Activated CD4-positive, alpha-beta T cell treated with anti-CD3 and anti-CD28 coated beads, Interleukin-10, Interleukin-2, amounts not matched to agents 100 ng/mL and 50 ng/mL, durations not matched to agents 16 hours and 8 hours (primary cell): ENCODE measurements around the gene CST8.

Source experiments
- DNase-seq: peaks from one replicate; pipeline ENCODE4 v3.0.0-alpha.2; 2020

CST8 gene

DNA sequence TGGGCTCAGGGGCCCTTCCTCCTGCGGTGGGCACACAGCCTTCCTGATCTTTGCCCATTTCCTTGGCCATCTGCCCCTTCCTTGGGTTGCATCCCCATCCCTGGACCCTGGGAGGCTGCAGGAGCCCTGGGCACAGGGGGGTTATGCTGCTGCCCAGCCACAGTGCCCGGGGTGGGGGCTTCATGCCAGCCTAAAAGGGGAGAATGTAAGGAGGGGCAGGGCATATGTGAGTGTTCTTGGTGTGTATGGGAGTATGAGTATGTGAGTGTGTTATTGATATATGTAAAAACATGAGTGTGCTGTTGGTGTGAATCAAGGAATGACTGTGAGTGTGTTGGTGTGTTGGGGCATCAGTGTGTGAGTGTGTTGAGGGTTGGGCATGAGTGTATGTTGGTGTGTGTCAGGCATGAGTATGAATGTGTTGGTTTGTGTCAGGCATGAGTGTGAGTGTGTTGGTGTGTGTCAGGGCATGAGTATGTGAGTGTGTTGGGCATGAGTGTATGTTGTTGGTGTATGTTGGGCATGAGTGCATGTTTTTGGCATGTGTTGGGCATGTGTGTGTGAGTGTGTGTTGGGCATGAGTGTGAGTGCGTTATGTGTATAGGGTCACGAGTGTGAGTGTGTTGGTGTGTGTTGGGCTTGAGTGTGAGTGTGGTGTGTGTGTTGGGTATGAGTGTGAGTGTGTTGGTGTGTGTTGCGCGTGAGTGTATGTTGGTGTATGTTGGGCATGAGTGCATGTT, 14.7 kb upstream of the CST8 start:
- DNase-seq: no peak

DNA sequence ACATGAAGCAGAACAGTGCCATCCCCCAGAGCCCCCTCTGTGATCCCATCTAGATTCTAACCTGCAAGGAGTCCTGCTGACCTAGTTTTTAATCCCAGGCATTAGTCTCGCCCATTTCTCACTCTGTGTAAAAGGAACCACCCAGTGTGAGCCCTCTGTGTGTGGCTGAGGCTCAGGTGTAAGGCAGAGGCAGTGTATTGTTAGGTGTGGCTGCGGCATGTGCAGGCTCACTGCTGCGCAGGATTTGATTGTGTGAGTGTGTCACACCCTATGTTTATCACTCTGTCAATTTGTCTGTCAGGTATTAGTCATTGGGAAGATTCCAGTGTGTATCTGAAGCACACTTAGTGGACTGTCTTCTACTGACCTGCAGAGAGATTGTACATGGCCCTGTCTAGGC, 13.7 kb upstream of the CST8 start:
- DNase-seq: no peak

DNA sequence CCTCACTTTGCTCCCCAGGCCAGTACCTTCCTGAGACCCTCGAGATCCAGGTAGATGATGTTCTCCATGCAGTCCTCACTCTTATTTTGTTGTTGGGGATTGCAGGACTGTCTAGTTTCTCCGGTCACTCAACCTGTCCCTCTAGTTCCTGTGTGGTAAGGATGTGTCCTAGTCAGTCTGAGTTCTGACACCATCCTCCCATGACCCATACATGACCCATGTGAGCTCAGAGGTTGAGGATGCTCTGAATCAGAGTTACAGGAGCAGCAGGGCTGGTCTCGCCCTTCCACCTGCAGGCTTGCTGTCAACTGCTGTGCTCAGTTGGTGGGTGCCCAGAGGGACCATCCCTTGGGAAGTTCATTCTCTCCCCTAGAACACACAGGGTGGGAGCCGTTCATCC, 11.9 kb upstream of the CST8 start:
- DNase-seq: no peak

DNA sequence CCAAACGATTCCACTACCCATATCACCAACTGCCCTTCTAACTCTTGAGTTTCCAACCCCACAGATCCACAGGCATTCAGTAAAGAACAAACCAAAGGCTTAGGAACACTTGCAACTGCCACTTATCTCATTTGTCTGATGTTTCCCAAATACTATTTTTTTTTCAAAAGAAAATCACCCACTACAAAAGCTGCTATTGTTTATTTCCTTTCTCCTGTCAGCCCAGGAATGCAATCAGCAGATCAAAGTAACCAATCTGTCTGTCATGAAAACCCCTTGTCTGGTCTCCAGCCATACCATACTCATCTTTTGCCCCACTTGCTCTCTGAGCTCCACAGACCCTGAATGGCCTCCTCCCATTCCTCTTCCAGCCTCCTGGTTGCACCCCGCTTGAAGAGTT, 8.8 kb upstream of the CST8 start:
- no peak for DNase-seq

DNA sequence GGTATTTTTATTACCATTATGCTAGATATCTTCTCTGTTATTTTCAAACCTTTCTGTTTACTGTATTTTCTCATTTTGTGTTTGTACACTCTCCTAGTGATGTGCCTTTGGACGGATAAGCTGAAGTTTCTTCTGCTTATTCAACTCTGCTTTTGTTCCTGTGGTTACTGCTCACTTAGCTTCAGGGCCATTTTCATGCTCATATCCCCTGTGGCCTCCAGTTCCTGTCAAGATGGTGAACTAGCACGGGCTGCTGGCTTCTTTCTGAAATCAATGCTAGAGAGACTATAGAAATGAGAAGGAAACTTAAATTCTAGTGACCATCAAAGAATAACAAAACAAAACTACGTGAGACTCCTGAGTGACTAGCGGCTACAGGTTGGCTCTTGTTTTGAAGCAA, 6.8 kb upstream of the CST8 start:
- no peak for DNase-seq

DNA sequence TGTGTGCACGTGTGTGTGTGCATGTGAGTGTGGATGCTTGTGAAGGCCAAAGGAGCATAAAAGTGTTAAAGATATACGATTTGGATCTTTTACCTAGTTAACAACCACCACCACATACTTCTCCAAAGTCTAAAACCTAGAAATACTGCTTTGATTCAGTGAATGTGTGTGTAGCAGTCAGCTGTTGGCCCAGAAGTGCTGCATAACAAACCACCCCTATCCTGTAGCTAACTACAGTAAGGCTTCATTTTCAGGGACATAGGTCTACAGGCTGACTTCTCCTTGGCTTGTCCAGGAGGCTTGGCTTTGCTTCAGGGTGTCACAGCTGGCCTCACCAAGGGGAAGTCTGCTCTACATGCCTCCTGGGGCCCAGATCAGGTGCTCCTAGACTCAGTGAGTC, 2.4 kb upstream of the CST8 start:
- no peak for DNase-seq

DNA sequence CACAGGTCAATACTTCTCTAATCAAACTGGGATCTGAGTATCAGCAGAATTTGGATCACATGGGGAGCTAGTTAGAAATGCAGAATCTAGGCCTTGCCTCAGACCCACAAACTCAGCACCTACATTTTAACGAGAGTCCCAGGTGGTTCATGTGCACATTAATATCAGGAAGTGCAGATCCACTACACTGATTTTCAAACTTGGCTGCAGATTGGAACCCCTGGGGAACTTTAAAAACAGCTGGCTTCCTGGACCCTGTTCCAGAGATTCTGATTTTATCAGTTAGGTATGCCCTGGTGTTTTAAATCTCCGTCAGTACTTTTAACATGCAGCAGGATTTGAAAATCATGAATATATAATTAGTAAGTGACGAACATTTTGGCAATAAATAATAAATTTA, 1.9 kb upstream of the CST8 start:
- no peak for DNase-seq

DNA sequence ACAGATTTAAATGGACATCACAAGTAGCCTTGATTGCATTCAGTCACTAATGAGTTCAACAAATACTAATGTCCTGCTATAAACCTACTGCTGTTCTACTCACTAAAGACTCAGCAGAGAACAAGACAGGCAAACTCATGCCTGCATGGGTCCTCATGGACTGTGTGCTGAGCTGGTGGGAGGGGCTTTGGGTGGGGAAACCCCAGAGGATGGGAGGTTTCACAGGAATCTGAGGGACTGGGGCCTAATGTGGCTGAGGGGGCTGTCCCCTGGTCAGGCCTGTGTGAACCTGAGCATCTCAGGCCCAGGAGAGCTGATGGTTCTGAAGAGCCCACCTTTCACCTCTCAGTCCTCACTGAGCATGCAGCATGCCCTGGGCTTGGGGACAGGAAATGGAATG, 1.4 kb downstream of the CST8 start:
- DNase-seq: no peak

DNA sequence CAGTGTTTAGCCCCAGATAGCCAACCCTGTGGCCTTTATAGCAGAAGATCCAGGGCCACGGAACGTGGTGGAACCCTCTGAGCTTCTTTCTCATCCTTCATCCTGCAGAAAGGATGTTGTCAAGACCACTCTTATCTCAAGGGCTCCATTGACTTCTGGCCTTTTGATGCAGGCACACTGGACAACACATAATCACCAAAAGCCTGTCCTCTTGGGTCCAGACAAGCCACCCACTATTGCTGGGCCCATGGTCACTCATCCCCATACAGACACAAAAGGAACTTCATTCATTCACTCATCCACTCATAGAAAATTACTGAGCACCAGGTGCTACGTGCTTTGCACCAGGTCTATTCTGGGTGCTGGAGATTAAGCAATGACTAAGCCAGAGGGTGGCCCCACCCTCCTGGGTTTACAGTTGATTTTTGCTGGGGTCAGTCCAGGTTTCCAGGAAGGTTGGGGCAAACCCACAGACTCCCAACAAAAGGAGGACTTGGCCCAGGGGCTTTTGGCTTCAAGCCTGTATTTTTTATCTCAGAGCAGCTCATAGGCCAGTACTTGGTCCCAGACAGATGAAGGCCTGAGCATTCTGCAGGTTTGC, 2.4 kb downstream of the CST8 start:
- no peak for DNase-seq

DNA sequence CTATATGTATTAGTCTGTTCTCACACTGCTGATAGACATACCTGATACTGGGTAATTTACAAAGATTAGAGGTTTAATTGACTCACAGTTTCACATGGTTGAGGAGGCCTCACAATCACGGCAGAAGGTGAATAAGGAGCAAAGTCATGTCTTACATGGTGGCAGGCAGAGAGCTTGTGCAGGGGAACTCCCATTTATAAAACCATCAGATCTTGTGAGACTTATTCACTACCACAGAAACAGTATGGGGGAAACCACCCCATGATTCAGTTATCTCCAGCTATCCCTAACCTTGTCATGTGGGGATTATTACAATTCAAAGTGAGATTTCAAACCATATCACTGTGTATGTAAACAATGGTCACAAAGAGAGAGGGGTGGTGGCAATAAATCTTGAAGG, 6.6 kb downstream of the CST8 start:
- DNase-seq: peak; percentile 47

DNA sequence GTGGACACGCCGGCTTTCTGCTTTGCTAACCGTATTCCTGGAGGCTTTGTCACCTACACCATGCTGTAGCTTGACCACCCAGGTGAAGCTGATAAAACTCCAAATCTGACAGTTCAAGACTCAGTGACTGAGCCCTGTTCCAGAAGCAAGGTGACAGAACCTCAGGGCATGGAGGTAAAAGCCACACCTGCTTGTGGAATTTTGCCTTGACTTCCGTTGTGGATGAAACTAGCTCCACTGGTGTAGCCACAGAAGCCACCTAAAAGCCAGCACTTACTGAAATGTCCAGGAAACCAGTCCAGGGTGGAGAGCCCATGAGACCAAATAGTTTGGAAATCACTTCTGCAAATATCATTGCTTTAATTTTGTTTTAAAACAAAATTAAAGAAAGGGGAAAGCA, 11.0 kb downstream of the CST8 start:
- DNase-seq: no peak

DNA sequence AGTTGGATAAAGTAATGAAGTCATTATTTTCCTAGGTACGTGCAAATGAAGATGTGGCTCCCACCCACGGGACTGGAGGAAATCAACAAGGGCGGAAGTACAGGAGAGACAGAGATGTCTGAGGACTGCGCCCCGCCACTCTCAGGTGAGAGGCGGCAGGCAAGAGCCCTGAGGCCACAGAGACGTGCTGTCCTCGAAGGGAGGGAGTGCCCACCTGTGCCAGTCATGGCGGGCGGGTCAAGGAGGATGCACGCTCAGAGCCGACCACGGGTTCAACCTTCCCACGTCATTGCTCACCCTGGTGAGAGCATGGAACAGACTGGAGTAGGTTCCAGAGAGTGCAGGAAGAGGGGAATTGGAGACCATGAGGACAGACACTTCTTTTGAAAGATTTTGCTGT, 12.7 kb downstream of the CST8 start:
- DNase-seq: no peak

DNA sequence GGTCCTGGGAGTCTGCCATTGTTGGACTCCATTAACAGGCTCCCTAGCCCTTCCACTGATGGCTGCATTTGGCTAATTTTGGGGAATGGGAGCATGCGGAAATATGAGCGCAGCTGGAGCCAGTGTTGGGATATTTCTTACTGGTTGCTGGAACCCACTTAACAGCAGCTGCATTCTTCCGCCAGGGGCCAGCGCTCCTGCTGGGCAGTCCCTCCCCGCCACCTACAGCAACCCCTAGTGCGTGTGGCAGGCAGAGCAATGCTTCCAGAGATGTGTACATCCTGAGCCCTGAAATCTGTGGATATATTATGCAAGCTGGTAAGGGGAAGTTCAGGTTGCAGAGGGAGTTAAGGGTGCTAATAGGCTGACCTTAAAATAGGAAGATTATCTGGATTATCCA, 16.4 kb downstream of the CST8 start:
- no peak for DNase-seq

DNA sequence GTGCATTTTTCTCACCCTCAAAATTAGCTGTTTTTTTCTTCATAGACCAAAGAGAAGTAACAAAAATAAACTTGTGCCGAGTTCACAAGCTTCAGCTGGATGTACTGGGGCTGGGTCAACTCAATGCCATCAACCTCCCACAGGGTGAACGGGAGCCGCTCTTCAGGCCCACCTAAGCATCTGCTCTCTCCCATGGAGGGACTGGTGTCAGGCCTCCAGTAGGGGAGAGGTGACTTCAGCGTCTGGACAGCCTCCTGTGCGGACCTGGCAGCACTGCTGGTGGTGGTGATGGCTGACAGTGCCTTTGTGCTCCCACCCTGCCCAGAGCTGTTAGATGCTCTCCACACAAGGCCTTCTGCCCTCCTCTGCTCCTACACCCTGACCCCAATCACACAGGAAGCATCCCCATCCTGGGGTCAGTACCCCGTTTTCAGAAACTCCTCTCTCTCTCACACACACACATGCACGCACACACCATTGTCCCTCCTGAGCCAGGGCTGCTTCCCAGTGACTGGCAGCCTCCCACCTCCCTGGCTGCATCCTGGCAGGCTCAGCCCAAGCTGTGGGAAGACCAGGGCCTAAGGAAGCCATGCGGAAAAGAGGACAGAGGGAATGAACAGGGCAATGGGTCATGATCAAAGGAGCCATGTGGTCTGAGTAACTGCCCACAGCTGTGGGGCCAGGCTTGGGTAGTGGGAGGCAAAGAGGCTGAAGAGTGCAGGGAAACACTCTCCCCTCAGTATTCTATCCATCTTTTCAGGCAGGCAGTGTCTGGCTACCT, 17.7 kb downstream of the CST8 start:
- no peak for DNase-seq

DNA sequence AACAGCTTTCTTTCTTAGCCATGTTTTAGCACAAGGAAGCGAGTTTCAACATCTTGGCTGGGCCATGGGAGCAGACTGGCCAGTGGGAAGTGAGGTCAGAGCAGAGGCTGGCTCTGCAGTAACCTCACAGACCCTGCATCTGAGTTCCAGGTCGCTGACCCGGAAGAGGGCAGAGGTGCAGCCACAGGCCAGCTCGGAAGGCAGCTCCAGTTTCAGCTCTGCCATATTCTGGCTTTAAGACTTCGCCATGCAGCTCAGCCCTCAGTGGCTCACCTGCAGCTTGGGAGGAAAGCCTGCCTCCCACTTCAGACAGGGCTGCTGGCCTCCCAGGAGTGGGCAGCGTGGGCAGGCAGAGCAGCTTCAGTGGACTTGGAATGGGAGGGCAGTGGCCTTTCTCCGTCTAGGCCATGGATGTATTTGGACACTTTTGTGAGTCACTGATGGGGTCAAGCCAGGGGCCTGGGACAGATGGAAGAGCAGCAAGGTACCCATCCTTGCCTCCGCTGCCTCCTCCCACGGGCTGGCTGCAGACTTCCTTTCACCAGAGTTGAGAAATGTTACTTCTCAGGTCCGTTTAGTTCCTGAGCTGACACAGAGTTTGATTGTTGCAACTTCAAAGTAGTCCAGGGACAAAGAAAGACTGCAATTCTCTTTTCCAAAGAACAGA, 18.5 kb downstream of the CST8 start:
- no peak for DNase-seq

DNA sequence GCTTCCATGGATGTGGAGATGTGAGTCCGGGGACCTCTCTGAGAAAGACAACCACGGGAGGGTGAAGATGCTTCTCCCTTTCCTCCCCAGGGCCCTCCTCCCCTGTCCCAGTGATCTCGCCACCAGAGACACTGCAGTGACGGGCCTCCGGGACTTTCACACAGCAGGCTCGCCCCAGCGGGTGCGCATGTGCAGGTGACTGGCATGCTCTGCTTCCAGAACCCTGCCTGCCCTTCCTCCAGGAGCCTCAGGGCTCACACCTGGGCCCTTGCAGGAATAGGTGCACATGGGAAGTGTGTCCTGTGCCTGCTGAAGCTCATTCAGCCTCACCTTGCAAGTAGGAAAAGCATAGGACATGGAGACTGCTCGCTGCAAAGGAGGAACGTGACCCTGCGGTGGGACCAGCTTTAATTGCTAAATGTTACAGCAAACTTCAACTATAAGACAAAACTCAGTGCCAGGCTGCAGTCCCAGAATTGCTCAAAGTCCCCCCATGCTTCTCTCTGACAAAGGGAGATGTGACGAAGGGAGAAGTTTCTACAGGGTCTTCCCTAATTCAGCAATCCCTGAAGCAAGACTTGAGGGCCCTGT, 19.2 kb downstream of the CST8 start:
- no peak for DNase-seq

DNA sequence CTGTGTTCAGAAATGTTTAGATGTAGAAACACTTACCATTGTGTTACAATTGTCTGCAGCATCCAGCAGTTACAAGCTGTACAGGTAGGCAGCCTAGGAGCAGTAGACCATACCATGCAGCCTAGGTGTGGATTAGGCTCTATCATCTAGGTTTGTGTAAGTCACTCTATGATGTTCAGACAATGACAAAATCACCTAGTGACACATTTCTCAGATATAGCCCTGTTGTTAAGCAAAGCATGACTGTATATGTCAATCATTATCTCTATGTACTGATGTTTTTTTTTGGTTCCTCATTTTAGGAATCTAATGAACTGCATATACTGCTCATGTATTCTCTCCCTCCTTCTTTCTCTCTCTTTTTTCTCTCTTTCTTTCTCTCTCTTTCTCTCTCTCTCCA, 22.2 kb downstream of the CST8 start:
- DNase-seq: no peak

DNA sequence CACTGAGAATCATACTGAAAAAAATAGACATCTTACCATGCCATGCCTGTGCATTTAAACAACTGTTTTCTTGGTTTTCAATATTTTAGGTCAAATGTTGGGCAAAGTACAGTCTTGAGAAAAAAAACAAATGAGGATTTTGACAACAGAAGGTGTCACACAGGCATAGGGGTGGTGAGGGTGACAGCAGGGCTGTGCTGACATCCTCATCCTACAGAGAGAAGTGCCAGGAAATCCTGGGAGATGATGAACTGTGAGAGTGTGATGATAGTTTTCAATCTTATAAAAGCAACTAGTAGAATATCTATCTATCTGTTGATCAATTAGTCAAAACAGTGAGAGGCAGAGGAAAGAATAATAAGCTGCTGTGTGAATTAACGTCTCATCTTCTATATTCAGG, 23.9 kb downstream of the CST8 start:
- no peak for DNase-seq

DNA sequence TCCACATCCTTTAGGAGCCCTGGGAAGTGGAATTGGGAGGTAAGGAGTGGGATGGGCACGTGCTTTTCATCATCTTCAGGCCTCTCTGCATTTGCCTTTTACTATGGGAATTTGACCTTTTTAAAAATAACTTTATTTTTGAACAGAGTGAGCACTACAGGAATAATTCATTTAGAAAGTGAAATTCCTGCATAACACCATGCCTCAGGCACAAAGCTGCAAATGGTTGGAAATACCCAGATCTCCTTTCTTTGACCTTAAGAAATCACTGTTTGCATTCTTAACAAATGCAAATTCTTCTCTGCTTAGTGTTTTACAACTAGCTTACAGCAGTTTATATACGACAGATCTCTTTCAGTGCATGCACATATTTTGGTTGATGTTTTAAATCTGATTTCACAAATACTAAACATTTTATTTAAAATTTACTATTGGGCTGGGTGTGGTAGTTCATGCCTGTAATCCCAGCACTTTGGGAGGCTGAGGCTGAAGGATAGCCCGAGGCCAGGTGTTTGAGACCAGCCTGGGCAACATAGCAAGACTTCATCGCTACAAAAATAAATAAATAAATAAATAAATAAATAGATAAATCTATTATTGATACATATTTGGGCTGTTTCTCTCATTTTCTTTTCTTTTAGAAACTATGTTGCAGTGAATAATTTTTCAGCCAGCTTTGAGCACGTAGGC, 24.5 kb downstream of the CST8 start:
- DNase-seq: no peak

DNA sequence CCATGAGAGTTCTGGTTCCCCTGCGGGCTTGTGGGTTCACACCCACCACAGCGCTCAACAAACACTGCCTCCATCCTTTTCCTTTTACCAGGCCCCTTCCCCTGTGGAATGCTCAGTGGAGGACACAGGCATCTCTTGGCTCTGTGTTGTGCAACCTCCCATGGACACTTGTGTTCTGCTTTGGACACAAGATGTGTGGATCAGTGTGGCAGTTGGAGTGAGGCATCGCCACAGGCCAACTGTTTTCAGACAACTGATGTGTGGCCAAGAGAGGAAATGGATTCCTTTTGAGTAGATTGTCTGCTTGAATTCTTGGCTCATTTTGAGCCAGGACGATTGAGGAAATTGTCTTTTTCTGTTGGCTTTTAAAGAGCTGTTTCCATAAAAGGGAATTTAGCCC, 26.8 kb downstream of the CST8 start:
- no peak for DNase-seq

DNA sequence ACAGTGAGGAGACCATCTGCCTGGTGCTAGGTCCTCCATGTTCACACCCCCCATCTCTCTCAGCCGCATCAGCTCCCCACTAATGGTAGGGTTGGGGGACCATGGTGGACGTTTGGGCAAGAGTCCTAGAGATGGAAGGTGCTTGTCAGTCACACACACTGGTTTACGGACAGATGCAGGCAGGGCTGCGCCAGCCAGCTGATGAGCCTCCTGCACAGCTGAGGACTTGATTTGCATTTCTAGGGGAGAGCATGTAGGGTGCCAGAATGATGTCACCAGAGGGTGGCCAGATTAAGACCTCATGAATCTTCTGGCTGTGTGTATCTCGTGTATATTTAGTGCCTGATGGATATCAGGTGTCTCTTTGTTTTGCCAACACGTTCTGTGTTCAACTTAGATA, 28.6 kb downstream of the CST8 start:
- no peak for DNase-seq

DNA sequence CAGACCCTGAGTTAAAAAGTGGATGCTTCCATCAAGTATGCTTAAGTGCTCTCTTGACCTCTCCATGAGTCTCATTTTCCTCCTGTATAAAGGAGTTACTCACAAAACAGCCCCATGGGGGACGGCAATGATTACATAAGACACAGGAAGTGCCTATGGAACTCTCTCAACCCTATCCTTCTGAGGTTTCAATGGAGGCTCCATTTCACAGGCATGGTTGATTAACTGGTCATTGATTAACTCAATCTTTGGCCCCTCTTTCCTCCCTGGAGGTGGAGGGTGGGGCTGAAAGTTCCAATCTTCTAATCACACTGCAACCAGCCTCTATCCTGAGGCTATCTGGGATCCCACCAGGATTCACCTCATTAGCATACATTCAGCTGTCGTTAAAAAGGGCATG, 29.3 kb downstream of the CST8 start:
- DNase-seq: no peak

DNA sequence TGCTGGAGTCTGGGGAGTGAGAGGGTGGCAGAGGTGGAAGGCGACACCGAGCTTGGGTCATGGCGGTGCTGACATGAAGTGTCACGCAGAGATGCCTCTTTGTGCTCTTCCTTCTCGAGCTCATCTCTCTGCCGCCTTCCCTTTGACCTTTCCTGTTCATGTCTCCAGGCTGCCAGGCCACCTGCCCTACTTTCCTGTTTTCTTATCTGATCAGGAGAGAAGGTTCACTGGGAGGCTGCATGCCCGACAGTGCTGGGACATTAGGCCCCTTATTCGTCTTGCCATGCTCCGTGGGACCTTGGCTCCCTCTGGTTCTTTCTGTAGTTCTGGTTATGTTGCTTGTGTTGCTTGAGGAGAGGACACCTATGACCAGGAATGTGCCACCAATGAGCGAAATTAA, 33.2 kb downstream of the CST8 start:
- no peak for DNase-seq
